Sigmoid colon (tissue), 4 donors: ENCODE data around the gene MBOAT7.

Source experiments
- CTCF ChIP-seq, 4 experiments: fragments of 450-650 bp in 3 of 4; fragments of 200-600 bp in 1 of 4; IDR thresholded peaks; one replicate each; pipeline ENCODE4 v1.5.1; 2016 to 2019; ENCODE audit warnings: antibody characterized with exemption in 4 of 4, mild to moderate bottlenecking in 3 of 4, moderate library complexity in 2 of 4
- EP300 ChIP-seq, 4 donors: sonication (generic); formaldehyde crosslinking; IDR thresholded peaks; one replicate each; pipeline ENCODE4 v1.6.1; 2017; ENCODE audit warnings: antibody characterized with exemption in 4 of 4
- POLR2A ChIP-seq, 2 donors: fragments of 450-650 bp; IDR thresholded peaks; one replicate each; pipeline ENCODE4 v1.6.1; 2016; ENCODE audit warnings: antibody characterized with exemption in 2 of 2, mild to moderate bottlenecking in 2 of 2, moderate library complexity in 2 of 2
- POLR2AphosphoS5 ChIP-seq, 4 donors: sonication (generic); formaldehyde crosslinking; IDR thresholded peaks; one replicate each; pipeline ENCODE4 v1.6.1; 2017; ENCODE audit warnings: antibody characterized with exemption in 4 of 4

DNA sequence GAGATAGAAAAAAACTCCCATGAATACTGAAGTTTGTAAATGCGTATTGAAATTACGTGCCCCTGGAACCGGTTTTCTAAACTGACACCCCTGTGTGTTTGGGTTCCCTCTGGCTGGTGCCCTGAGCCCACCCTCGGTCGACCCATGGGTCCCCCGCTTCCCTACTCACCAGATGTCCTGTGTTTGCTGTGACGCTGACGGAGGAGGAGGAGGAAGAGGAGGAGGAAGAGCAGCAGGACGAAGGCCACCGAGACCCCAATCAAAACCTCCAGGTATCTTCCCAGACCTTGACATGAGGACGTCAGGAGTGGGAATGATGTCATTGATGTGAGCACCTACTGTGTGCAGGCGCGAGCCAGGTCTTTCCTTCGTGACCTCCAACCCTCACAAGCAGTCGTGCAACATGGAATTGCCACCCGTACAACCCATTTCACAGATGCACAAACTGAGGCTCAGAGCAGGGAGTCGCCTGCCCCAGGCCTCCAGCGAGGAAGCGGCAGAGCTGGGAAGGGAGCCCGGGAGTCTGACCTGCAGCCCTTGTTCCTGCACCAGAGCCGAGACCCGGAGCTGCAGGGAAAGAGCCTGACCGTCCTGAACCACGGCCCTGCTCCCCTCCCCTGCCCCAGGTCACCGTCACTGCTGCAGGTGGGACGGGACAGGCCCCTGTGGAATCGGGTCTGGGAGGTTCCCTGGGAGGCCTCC lies 29.7 kb upstream of the MBOAT7 start:
- TF ChIP-seq POLR2A (IDR thresholded peaks at IDR 0.05) (no peak), EP300 (IDR thresholded peaks at IDR 0.05) (no peak), POLR2AphosphoS5 (IDR thresholded peaks at IDR 0.05) (no peak), CTCF (IDR thresholded peaks at IDR 0.05) (no peak)
